ENCODE measurements around the gene SLC25A18. TPM values are rescaled to one million over a fixed set of nuclear protein-coding genes. Genes with fewer than 3 reads are reported as not detected.

SLC25A18 gene
- total and polyA plus RNA-seq, 2 of the 8 experiments (the other 6 are each of a cell fraction or from before 2014, with no cell fraction given) = 2.8 to 2.9 TPM

GRCh38 chr22:17633998-17634323 lies 70.7 kb downstream of the SLC25A18 start:
- H3K4ac ChIP-seq (replicated peaks; ENCODE audit: insufficient read length, low read depth, low read length) = no peak overlapping the region
- H2BK20ac ChIP-seq (ENCODE audit: low read length) = no peak overlapping the region
- H3K9ac ChIP-seq (replicated peaks in 1 of 4; ENCODE audit: extremely low read depth in 1 of 4, low read depth in 3 of 4, low read length in 3 of 4) = no peak overlapping the region
- no peaks in the 10 kb centered on the region for H3K79me1 ChIP-seq (ENCODE audit: low read depth, low read length)
- H3K23ac ChIP-seq (ENCODE audit: insufficient read length) = no peak overlapping the region
- no peak overlapping the region for H3K27ac ChIP-seq (ENCODE audit: low read depth, low read length)
- H4K91ac ChIP-seq (replicated peaks; ENCODE audit: insufficient read length, low read length) = no peak overlapping the region
- H3K36me3 ChIP-seq (ENCODE audit: control insufficient read depth in 2 of 4, insufficient read depth in 4 of 4, low read length in 3 of 4) = no peaks in the 10 kb centered on the region
- no peak overlapping the region for H3K4me2 ChIP-seq (ENCODE audit: insufficient read depth in 1 of 2, low read depth in 2 of 2, low read length in 2 of 2)
- no peak overlapping the region for H2BK5ac ChIP-seq (ENCODE audit: low read depth, low read length)
- H2AFZ ChIP-seq (ENCODE audit: low read length) = no peak overlapping the region
- peaks cover 0 to under 1% of the 10 kb centered on the region in 2 experiments; a peak in 1 of 4 replicates for H3K79me2 ChIP-seq (ENCODE audit: control insufficient read depth in 1 of 2, insufficient read depth in 2 of 2, low read length in 2 of 2)
- peaks cover 7% of the 10 kb centered on the region for H3K23me2 ChIP-seq (ENCODE audit: low read depth, low read length)
- H3K27me3 ChIP-seq (replicated peaks in 1 of 4; ENCODE audit: control insufficient read depth in 3 of 4, extremely low read depth in 1 of 4, insufficient read depth in 3 of 4, low read length in 3 of 4) = no peaks in the 10 kb centered on the region
- no peak overlapping the region; the same call in 1 of the 2 replicates for H2BK12ac ChIP-seq (ENCODE audit: low read depth, low read length)
- no peak overlapping the region for H3K14ac ChIP-seq (ENCODE audit: insufficient read length)
- no peak overlapping the region for H4K8ac ChIP-seq (ENCODE audit: extremely low read depth, insufficient read depth, low read length)
- DNase-seq (ENCODE audit: low read depth in 1 of 2, low spot score in 2 of 2) (no peak), FAIRE-seq (no peak)
- H3K56ac ChIP-seq (replicated peaks; ENCODE audit: insufficient read length, low read depth, low read length) = no peak overlapping the region
- H2BK15ac ChIP-seq (ENCODE audit: low read length) = no peak overlapping the region
- no peak overlapping the region for H3K4me3 ChIP-seq (ENCODE audit: extremely low read depth in 1 of 4, insufficient read depth in 2 of 4, low read depth in 3 of 4, low read length in 4 of 4)
- H2AK5ac ChIP-seq (ENCODE audit: low read depth, low read length) = no peak overlapping the region
- peaks cover 0 to 4% (median 1%) of the 10 kb centered on the region in 4 experiments; a peak in 3 of 7 replicates for H3K4me1 ChIP-seq (replicated peaks in 1 of 4; ENCODE audit: control insufficient read depth in 3 of 4, insufficient read depth in 4 of 4, low read length in 3 of 4)
- no peak overlapping the region for H2BK120ac ChIP-seq (replicated peaks; ENCODE audit: low read depth, low read length)
- no peaks in the 10 kb centered on the region for H3K9me3 ChIP-seq (ENCODE audit: insufficient read depth in 2 of 2, low read depth in 1 of 2, low read length in 1 of 2)
- no peak overlapping the region for H3K18ac ChIP-seq (ENCODE audit: extremely low read depth, low read length)
- POLR2A ChIA-PET (ENCODE audit: partially characterized antibody) = interaction anchor here (1.1 kb wide), 1 partner anchor 44 kb away, joined by 3 read pairs; no protein-coding TSS in a partner anchor
- CTCF ChIA-PET (ENCODE audit: partially characterized antibody) = interaction anchor here (0.6 kb wide), 1 partner anchor 169 kb away, joined by 3 read pairs; no protein-coding TSS in a partner anchor
- no peaks in the 10 kb centered on the region for H4K20me1 ChIP-seq (replicated peaks in 1 of 2; ENCODE audit: control insufficient read depth in 1 of 2, insufficient read depth in 2 of 2, low read length in 2 of 2)
- no peak overlapping the region for H4K5ac ChIP-seq (ENCODE audit: insufficient read length, low read depth, low read length)
- no peak for TF ChIP-seq SIN3A (conservative IDR thresholded peaks at IDR 0.05 in 1 of 2, IDR thresholded peaks at IDR 0.05 in 1 of 2; ENCODE audit: low read depth in 1 of 2, low read length in 2 of 2)
- TF ChIP-seq KDM4A (IDR thresholded peaks at IDR 0.05; ENCODE audit: low read depth, low read length, severe bottlenecking) = no peak
- no peak for TF ChIP-seq PHF8 (conservative IDR thresholded peaks at IDR 0.05; ENCODE audit: low read depth, low read length)
- WGBS, 2 experiments (ENCODE audit: extremely low coverage in 1 of 2, insufficient coverage in 1 of 2, insufficient read length in 1 of 2, insufficient replicate concordance in 2 of 2, low coverage in 1 of 2, low lambda C conversion rate in 2 of 2, missing lambda C conversion rate in 1 of 2) = 89% methylated on average over 3 of the region's 3 CpGs; no CpG with 5 or more reads in 1 of the 2 experiments
